Measurements from ENCODE around the gene AIFM1. TPM values are rescaled to one million over a fixed set of nuclear protein-coding genes. Genes with fewer than 3 reads are reported as not detected.

Gene AIFM1
- total RNA-seq, 1 donor from 2014 or later: 27.7 TPM

GRCh38 chrX:130109429-130110378 is 55.9 kb downstream of the AIFM1 start:
- Mint-ChIP-seq H3K9me3 (ENCODE audit: unreplicated experiment) (no peaks in the 10 kb centered on the region), H3K27ac (ENCODE audit: unreplicated experiment) (peak overlapping the region; percentile 86), H3K27me3 (ENCODE audit: unreplicated experiment) (no peaks in the 10 kb centered on the region), H3K36me3 (ENCODE audit: unreplicated experiment) (no peaks in the 10 kb centered on the region), H3K4me3 (ENCODE audit: unreplicated experiment) (peak overlapping the region; percentile 88), H3K4me1 (ENCODE audit: unreplicated experiment) (peaks cover 50% of the 10 kb centered on the region)
- no peak for DNase-seq (ENCODE audit: extremely low spot score, unreplicated experiment)
- TF ChIP-seq CTCF (IDR thresholded peaks at IDR 0.05): no peak

GRCh38 chrX:130108647-130109428 is 56.8 kb downstream of the AIFM1 start:
- H3K27me3 Mint-ChIP-seq (ENCODE audit: unreplicated experiment): no peaks in the 10 kb centered on the region
- no peaks in the 10 kb centered on the region for H3K9me3 Mint-ChIP-seq (ENCODE audit: unreplicated experiment)
- H3K27ac Mint-ChIP-seq (ENCODE audit: unreplicated experiment): peak overlapping the region; percentile 86
- peaks cover 51% of the 10 kb centered on the region for H3K4me1 Mint-ChIP-seq (ENCODE audit: unreplicated experiment)
- DNase-seq (ENCODE audit: extremely low spot score, unreplicated experiment): no peak
- H3K36me3 Mint-ChIP-seq (ENCODE audit: unreplicated experiment): no peaks in the 10 kb centered on the region
- peak overlapping the region; percentile 88 for H3K4me3 Mint-ChIP-seq (ENCODE audit: unreplicated experiment)
- TF ChIP-seq CTCF (IDR thresholded peaks at IDR 0.05): peak; percentile 25

- H3K4me3 Mint-ChIP-seq (ENCODE audit: unreplicated experiment): no peak overlapping the region
- H3K9me3 Mint-ChIP-seq (ENCODE audit: unreplicated experiment): peaks cover under 1% of the 10 kb centered on the region
- no peaks in the 10 kb centered on the region for H3K36me3 Mint-ChIP-seq (ENCODE audit: unreplicated experiment)
- H3K27ac Mint-ChIP-seq (ENCODE audit: unreplicated experiment): peak overlapping the region; percentile 68
- peaks cover 54% of the 10 kb centered on the region for H3K4me1 Mint-ChIP-seq (ENCODE audit: unreplicated experiment)
- DNase-seq (ENCODE audit: extremely low spot score, unreplicated experiment): no peak
- no peaks in the 10 kb centered on the region for H3K27me3 Mint-ChIP-seq (ENCODE audit: unreplicated experiment)
- no peak for TF ChIP-seq CTCF (IDR thresholded peaks at IDR 0.05)
Observed at GRCh38 chrX:130106071-130106470, 59.6 kb downstream of the AIFM1 start.

- no peak for DNase-seq (ENCODE audit: extremely low spot score, unreplicated experiment)
- H3K4me1 Mint-ChIP-seq (ENCODE audit: unreplicated experiment): peaks cover 61% of the 10 kb centered on the region
- peaks cover 7% of the 10 kb centered on the region for H3K9me3 Mint-ChIP-seq (ENCODE audit: unreplicated experiment)
- H3K27me3 Mint-ChIP-seq (ENCODE audit: unreplicated experiment): no peaks in the 10 kb centered on the region
- no peak for TF ChIP-seq CTCF (IDR thresholded peaks at IDR 0.05)
- no peaks in the 10 kb centered on the region for H3K36me3 Mint-ChIP-seq (ENCODE audit: unreplicated experiment)
- H3K27ac Mint-ChIP-seq (ENCODE audit: unreplicated experiment): no peak overlapping the region
- H3K4me3 Mint-ChIP-seq (ENCODE audit: unreplicated experiment): no peak overlapping the region
Observed at GRCh38 chrX:130105244-130105643, 60.4 kb downstream of the AIFM1 start.

- Mint-ChIP-seq H3K4me1 (ENCODE audit: unreplicated experiment) (peaks cover 58% of the 10 kb centered on the region), H3K4me3 (ENCODE audit: unreplicated experiment) (no peak overlapping the region), H3K27ac (ENCODE audit: unreplicated experiment) (no peak overlapping the region), H3K27me3 (ENCODE audit: unreplicated experiment) (no peaks in the 10 kb centered on the region), H3K9me3 (ENCODE audit: unreplicated experiment) (peaks cover 7% of the 10 kb centered on the region), H3K36me3 (ENCODE audit: unreplicated experiment) (no peaks in the 10 kb centered on the region)
- DNase-seq (ENCODE audit: extremely low spot score, unreplicated experiment): no peak
- no peak for TF ChIP-seq CTCF (IDR thresholded peaks at IDR 0.05)
Observed at GRCh38 chrX:130103605-130104004, 62.0 kb downstream of the AIFM1 start.

Data from osteocyte (in vitro differentiated cells).